K562 (cell line): Measurements from ENCODE around the gene BNC2.

Experiments
- CREB3 ChIP-seq: fragments of 450-650 bp; conservative IDR thresholded peaks from 2 replicates; pipeline ENCODE4 v1.6.1; 2016; ENCODE audit warnings: missing genetic modification characterization, low read depth, mild to moderate bottlenecking, missing compliant biosample characterization, moderate library complexity
- CTCF ChIP-seq, 3 experiments: IDR thresholded peaks in 2 of 3; conservative IDR thresholded peaks in 1 of 3; 2 replicates each; pipeline ENCODE4 v1.5.1; 2011 to 2012; ENCODE audit warnings: low read length in 3 of 3, mild to moderate bottlenecking in 3 of 3, control low read depth in 2 of 3, improper control_type of control experiment in 1 of 3, inconsistent platforms in 1 of 3, low read depth in 1 of 3, mixed read lengths in 1 of 3, moderate library complexity in 1 of 3; ENCODE audit not compliant: insufficient read depth in 2 of 3
- SIN3A ChIP-seq, 2 experiments: fragments of 150-350 bp in 1 of 2; IDR thresholded peaks; 2 replicates each; pipeline ENCODE4 v1.6.1; 2011 to 2016; ENCODE audit warnings: borderline replicate concordance in 2 of 2, low read depth in 2 of 2, low read length in 2 of 2, mild to moderate bottlenecking in 2 of 2, moderate library complexity in 2 of 2; ENCODE audit not compliant: control insufficient read depth in 1 of 2
- TRIM25 ChIP-seq: fragments of 450-650 bp; IDR thresholded peaks from 2 replicates; pipeline ENCODE4 v1.7.0; 2016; ENCODE audit warnings: borderline replicate concordance

GRCh38 chr9:16425562-16426231, 444.8 kb downstream of the BNC2 start:
- TF ChIP-seq SIN3A (IDR thresholded peaks at IDR 0.05; ENCODE audit: borderline replicate concordance in 2 of 2, control insufficient read depth in 1 of 2, low read depth in 2 of 2, low read length in 2 of 2): no peak
- TF ChIP-seq TRIM25: no peak
- TF ChIP-seq CTCF (IDR thresholded peaks at IDR 0.05 in 2 of 3, conservative IDR thresholded peaks at IDR 0.05 in 1 of 3; ENCODE audit: insufficient read depth in 2 of 3, low read depth in 1 of 3, low read length in 3 of 3): no peak
- no peak for TF ChIP-seq CREB3 (tag)
